K562 treated with DMSO at 1 percent for 12 hours (cell line): ENCODE data around the gene CSNK2A2. TPM values are rescaled to one million over a fixed set of nuclear protein-coding genes. Genes with fewer than 3 reads are reported as not detected.

Experiments
- total RNA-seq: library from RNA; unstranded; fragments of 300-600 nt; gene quantifications from 2 replicates; pipeline ENCODE4 v1.2.3, GENCODE V29; 2022; ENCODE audit not compliant: insufficient read depth

The CSNK2A2 gene
- 82.4 and 124 TPM in 2 replicates for total RNA-seq

GRCh38 chr16:58198022-58198683 is at the start of gene CSNK2A2:
CSNK2A2 (minus strand) TSS chr16:58198106; CDS start chr16:58197736, 370 bp downstream.

GRCh38 chr16:58129097-58129936 is 68.6 kb downstream of the CSNK2A2 start, which contains the start of gene CFAP20:
CFAP20 (minus strand) TSS chr16:58129381; CDS start chr16:58129115, 266 bp downstream.

Other genes starting within 250 kb of the CSNK2A2 start
- not detected in 2 replicates for gene CNGB1, start 227.0 kb downstream of the CSNK2A2 start, total RNA-seq
- gene ZNF319, start 197.4 kb downstream of the CSNK2A2 start, total RNA-seq = 3.2 and 9.1 TPM in 2 replicates
- gene USB1, start 196.7 kb downstream of the CSNK2A2 start, total RNA-seq = 38.9 and 78.4 TPM in 2 replicates
- 7.1 and 11.9 TPM in 2 replicates for gene MMP15, start 172.4 kb downstream of the CSNK2A2 start, total RNA-seq
- gene CFAP20, start 68.7 kb downstream of the CSNK2A2 start, total RNA-seq = 49.9 and 72.7 TPM in 2 replicates
- not detected in 2 replicates for gene PRSS54, start 96.9 kb upstream of the CSNK2A2 start, total RNA-seq
- gene GINS3, start 194.4 kb upstream of the CSNK2A2 start, total RNA-seq = 9.9 and 16.7 TPM in 2 replicates